Fibroblast of peridontal ligament (primary cell): ENCODE data around the gene PARD3.

Source experiments
- DNase-seq: peaks from one replicate; pipeline ENCODE4 v3.0.0-alpha.2; 2010; ENCODE audit errors: extremely low read depth

The PARD3 gene

DNA sequence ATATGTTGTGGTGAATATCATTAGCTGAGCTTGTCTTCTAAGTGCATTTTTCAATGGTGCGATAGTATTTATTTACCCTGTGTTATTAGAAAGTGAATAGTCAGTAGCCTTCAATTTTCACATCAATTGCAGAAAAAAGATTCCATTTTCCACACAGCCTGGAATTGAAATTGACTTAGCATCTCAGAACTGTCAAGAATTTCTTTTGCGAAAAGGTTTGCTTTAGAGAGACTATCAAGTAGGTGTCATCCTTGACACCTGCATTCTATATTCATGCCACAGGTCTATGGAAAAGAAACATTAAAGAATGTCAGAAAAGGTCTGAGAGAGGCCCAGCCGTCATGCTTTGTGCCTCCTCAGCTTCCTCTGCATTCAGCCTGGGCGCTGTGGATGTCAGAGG lies 504.9 kb downstream of the PARD3 start:
- DNase-seq: no peak

DNA sequence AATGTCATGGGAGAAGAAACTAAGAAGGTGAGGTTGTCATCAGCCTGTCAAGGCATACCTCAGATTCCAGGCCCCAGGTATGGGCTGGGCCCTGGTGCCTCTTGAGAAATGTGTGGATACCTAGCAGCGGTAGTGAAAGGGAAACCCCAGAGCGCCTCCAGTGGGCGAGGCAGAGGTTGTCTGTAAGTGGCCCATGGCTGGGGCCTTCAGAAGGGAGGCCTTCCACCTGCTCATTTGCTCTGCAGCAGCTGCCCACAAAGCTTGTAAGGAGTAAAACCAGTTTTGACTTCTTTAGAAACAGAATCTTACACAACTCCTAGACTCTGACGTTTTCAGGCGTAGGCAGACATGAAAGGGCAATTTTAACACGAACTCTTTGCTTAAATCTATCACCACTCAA lies 509.9 kb downstream of the PARD3 start:
- DNase-seq: no peak

DNA sequence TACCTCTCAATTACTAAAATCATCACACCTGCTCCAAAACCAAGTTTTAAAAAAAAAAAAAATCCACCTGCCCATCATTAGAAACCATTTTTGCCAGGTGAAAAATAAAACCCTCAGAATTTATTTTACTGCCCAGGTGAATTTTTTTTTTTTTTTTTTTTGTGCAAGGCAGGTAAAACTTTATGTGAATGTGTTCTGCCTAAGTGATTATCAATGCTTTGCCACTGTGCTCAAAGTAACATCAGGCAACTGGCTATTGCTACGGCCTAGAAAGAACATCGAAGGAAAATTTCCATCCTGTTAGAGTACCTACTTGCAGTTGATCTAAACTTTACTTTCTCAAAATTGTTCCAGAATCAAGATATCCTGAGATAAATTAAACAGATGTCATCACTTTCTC lies 512.1 kb downstream of the PARD3 start:
- no peak for DNase-seq

DNA sequence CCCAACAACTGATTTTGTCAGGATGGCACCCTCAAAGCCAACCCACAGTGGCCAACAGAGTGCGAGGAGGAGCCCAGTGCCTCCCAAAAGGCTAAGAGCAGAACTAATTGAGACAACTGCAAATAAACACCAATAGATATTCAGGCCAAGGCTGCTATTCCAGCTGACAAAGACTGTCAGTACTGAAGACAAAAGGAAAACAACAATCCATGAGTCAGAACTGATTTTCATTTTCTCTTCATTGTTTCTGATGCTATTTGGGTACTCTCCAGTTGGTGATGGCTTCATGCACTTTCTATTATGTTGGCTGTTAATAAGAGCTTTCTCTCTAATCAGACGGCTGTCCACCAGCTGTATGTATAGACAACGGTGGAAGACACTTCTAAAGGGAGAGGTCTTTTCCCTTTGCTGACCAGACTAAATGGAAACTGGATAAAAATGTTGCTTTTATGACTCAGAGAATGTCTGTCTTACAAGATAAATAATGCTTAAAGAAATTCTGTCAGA lies 515.9 kb downstream of the PARD3 start:
- DNase-seq: peak; percentile 42

DNA sequence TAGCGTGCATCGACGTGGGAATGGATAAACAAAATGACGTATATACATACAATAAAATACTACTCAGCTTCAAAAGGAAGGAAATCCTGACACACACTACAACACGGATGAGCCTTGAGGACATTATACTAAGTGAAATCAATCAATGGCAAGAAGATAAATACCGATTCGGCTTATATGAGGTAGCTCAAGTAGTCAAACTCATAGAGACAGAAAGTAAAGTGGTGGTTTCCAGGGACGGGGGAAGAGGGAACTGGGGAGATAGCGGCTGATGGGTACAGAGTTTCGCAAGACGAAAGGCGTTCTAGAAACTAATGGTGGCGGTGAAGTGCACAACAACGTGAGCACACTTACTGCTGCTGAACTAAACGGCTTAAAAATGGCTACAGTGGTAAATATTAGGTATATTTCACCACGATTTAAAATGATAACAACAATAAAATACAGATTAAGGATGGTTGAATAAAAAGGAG lies 516.7 kb downstream of the PARD3 start:
- no peak for DNase-seq

DNA sequence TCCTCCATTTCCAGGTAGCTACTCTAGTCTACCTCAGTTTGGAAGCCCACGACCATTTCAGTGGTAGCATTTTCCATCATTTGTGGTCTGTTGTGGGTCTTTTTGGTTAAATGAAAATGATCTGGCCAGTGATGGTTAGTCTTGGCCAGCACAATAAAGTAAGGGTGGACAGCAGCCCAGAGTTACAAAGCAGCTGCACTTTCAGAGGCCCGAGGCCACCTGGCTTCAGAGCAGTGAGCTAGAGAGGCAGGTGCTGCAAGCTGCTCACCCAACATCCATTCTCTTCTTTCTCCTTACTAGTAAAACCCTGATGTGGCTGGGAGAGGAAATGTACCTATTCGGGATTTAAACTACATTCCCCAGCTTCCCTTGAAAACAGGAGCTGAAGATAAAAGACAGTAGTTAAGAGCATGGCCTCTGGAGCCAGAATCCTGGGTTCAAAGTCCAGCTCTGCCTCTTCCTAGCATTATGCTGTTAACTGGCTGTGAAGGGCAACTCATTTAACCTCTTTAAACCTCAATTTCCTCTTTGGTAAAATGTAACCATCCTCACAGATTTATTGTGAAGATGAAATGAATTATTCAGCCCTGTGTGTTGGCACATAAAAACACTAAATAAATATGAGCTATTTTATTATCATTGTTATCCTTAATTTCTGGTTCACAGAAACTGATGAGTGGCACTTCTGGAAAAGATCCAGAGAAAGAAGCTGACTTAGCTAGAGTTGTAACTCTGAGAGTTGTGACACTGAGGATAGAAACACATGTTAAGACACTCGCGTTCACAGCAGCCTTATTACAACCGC lies 517.4 kb downstream of the PARD3 start:
- no peak for DNase-seq

DNA sequence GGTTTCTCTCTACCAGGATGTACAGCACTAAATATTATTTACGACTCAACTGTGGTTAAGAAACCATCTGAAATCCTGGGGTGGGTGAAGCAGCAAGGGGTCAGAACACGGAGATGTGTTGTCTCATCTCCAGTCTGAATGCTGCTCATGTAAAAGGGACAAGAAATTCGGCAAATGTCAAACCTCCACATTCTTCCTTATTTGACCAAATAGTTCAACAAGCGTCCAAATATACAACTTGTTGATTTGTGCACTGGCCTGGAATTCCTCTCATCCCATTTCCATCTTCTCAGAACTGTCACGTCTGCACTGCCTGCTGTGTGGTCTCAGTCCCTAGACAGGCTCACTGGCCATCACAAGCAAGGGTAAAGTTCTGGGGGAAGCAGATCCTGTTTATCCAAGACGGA lies 520.0 kb downstream of the PARD3 start:
- DNase-seq: peak; percentile 35

DNA sequence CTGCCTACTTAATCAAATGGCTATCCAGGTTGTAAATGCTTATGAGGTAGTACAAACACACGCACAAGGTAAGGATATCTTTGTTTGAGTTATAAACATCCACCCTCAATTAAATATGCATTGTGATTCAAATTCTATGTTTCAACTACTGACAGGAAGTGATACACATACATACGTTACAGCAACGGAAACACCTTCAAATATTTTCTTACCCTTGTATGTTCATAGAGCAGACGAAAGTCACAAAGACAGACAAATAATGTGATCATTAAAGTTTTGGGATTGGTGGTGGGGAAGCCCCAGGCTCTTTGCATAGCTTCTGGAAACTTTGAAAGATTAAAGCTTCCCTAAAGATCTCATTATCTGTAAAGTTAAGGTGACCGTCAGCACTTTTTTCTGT lies 521.0 kb downstream of the PARD3 start:
- DNase-seq: no peak

DNA sequence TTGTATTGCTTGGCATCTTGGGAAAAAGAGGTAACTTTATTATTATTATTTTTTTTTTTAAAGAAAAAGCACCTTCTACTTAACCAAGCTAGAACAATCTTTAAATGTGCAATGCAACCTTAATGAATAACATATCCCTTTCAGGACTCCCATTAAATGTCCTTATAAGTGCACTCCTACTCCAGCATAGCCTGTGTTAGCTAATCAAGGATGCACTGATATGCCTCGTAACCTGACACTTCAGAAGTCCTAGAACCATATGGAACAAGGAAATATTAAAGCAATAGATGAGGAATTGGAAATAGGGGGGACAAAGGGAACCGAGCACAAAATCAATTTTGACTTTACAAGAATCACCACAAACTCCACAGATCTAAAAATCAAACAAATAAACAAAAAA lies 522.4 kb downstream of the PARD3 start:
- DNase-seq: peak; percentile 29

DNA sequence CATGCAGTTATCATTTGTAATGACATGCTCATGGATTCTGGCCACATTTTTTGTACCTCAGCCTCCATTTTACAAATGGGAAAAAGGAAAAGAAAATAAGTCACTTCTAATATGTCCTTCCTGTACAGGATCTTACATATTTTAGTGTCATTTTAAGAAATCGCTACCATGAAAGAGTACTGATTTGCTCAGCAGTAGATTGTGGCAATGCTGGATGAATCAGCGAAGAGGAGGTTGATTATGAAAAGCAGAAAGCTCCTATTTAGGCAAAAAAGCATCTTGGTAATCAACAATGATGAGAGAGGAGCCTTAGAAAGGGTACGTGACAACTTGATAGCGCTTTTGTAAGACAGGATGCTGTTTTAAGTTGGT lies 522.9 kb downstream of the PARD3 start:
- DNase-seq: peak; percentile 49

DNA sequence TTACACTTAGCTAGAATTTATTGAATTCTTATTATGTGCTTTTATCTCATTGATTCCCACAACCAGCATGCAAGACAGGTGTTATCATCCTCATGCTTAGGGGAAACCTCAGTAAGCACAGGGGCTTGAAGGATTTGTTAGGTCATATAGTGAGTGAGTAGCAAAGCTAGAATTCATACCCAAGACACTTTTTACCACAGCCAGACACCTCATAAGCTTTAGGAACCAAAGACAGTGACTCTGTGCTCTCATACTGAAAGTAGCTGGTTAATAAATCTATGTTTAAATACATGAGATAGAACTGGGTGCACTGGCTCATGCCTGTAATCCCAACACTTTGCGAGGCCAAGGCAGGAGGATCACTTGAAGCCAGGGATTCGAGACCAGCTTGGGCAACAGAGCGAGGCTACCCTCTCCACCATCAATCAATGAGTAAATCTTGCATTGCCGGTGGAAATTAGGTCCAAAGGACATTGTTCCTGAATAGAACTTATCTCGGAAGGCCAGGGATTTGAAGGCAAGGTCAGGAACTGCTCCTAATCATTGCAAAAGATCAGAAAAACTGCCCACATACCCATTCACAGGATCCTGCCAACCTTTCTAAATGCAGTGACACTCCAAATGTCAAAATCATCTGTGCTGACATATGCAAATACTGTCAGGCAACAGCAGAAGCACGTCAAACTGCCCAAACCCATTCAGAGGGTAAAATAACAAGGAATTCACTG lies 523.5 kb downstream of the PARD3 start:
- DNase-seq: no peak

DNA sequence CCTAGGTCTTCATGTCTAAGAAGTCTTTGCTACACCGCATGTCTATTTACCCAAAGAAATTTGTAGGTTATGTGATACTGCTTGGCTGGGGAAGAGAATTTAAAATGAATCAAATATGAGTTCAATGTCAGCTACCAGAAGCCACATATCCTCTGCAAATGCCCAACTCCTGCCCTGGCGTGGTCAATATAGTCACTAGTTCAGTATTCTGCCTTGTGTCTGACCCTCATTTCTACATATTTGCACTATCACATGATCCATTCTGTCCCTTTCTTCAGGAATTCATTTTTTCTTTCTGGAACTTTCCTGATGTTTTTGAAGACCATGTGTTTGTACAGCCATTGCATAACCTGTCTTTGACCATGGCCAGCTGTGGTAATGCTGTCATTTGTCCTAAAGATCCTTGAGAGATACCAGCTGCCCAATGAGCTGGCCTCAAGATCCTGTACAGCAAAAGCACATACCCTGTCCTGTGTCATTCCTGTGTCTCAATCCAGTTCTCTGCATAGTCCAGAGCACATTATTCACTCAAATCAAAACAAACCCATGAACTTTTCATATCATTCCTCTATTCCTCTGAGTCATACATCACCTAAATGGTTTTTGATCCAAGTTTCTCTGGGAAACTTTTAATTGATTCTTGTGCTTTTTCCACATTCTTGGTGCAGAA lies 524.5 kb downstream of the PARD3 start:
- peak; percentile 79 for DNase-seq

DNA sequence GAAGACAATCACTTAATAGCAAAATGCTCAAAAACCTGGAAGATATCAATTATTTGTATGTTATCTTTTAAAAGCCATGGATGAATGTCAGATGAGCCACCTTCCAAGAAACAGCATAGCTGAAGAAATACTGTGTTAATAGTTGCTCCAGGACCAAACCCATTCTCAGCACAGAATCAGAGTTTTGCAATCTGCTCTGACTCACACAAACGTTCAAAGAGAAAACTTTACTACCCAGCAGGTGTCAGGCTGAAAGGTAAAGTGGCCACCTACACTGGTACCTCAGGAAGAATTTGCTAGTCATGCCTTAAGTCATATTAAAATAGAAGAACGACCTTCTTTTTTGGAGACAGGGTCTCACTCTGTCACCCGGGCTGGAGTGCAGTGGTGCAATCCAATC lies 526.5 kb downstream of the PARD3 start:
- DNase-seq: no peak

DNA sequence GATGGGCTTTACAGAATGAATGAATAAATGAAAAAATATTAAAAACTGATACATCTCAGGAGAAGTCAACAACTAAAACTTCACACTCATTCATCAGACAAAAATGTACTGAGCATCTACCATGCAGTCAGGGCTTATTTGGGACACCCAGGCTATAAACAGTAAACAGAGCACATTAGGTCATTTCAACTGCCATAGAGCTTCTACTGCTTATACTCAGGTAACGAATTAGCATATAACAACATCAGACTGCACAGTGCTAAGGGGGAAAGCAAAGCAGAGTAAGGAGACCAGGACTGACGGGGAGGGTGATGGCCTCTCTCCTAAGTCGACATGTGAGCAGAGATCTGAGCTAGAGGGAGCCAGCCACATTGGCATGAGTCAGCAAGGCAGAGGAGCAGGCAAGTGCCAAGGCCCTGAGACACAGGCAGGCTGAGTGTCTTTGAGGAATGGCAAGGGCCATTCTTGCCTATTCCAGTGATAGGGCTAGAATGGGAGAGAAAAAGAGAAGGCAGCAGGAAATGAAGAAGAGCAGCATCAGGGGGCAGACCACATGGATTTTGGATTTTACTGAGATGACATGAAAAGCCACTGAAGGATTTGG lies 528.9 kb downstream of the PARD3 start:
- no peak for DNase-seq

DNA sequence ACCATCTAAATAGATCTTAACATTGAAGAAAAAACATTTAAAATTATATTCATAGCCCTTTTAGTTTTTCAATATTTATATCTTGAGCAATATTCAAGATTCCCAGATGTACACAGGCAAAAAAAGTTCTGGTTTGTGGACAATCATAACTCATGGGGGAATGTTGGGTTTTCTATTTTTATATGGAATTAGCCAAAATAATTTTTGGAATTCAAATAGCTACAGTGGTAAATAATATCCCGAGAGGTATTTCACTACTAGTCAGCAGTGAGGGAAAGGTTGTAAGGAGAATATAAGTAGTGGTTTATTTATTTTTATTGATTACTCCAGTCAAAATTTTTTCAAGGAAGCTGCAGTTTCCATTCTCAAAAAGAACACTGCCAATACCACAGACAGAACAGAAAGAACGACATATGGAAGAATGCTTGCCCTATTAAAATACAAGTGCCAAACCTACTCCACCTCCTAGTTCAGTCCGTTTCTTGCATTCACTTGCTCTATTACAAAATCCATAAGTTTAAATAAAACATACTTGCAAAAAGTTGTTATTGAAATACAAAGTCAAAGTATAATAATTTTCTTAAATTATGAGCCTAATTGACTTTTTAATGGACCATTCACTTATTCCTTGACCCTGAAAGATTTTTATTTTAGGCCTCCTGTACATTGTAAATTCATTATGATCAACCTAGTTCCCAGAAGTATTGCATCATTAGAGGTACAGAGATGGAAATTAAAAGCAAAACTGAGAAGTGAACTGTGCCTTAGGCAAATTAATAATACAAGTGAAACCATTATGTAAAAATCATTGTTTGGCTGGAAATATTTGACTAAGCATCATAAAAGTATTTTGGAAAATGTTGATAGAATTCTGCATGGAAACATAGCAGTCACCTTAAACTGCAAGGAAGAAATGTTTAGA lies 533.2 kb downstream of the PARD3 start:
- DNase-seq: peak; percentile 76

DNA sequence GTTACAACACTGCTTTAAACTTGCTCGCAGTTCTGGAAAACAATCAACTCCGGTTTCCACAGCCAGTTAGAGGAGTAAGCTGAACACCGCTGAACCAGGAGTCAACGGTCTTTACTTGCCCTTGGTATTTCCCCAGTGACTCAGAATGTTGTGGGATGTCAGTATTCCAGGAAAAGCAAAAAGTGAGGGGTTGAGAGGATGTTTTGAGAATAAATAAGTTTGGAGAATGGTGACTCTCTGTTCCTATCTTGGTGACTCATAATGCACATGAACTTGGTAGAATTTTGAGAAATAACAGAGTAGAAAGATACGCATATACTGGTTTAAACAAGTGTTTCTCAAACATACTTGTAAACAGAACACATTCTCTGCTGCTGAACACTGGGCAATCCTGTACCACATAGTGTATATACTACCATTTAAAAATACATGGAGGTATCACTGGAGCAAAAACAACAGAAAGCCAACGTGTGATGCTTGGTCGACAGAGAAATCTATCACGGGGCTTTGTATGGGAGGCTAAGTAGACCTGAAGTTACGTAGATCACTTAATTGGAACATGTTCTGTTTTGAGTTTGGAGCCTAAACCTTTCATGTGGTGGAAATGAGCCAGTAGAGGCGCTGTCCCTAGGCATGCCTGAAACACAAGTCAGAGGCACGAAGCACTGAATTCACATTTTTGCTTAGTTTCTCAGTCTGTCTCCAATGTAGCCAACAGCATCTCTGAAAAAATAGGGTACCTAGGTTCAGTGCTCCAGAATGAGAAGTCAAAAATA lies 534.3 kb downstream of the PARD3 start:
- DNase-seq: peak; percentile 91

DNA sequence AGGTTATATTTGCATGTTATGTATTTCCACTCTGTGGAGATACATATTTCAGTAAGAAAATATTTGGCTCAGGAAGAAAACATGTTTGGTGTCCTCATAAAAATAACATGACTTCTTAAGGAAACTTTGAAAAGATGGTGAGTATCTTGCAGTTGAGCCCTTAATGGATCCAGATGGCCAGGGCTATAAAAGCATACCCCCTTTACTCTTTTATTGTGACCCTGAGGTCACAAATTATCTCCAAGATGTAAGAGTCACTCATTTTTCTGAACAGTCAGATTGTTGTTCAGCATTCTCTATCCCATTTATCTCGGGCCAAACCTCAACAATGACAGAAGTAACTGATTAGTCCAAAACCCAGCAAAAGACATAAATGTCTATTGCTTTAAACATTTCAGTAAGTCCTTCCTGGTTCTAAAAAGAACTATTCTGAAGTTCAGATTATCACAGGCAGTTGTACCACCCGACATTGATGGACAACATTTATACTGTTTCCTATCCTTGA lies 539.4 kb downstream of the PARD3 start:
- no peak for DNase-seq

DNA sequence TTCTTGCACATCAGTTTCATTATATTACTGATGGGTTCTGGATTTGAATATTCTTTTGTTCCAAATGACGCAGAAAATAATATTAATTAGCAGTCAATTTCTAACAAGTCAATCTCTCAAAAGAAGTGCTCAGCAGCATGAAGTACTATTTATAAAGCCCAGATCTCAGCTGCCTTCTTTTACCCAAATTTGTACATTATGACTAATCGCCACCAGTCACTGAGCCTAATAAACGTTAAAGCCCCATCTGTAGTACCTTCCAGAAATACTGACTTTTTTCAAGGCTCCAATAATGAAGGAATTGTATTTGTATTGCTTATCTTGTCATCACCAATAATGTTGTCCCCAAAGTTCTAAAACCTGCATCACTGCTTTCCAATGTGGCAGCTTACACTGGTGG lies 540.2 kb downstream of the PARD3 start:
- no peak for DNase-seq

DNA sequence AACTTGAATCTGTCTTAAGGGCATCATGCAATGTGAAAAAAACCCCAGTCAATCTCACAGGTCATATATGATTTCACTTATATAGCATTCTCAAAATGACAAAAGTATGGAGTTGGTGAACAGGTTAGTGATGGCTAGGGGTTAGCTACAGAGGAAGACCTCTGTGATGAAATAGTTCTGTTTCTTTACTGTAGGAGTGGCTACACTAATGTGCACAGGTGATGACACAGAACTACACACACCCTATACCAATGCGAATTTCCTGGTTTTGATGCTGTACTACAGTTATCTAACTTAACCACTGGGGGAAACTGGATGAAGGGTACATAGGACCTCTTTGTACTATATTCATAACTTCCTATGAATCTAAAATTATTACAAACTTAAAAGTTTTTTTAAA lies 541.8 kb downstream of the PARD3 start:
- no peak for DNase-seq

DNA sequence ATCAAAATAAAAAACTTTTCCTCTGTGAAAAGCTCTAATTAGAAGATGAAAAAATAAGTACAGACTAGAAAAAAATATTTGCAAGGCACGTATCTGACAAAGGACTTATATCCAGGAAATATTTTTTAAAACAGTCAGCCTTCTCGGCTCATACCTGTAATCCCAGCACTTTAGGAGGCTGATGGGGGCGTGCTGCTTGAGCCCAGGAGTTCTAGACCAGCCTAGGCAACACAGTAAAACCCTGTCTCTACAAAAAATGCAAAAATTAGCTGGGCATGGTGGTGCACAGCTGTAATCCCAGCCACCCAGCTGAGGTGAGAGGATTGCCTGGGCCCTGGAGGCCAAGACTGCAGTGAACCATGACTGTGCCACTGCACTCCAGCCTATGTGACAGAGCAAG lies 542.8 kb downstream of the PARD3 start:
- no peak for DNase-seq
